Subcutaneous adipose tissue (tissue), 4 donors: ENCODE data around the gene SND1. TPM values are rescaled to one million over a fixed set of nuclear protein-coding genes. Genes with fewer than 3 reads are reported as not detected.

Source experiments
- total RNA-seq, 4 donors: library from RNA; depleted of rRNA; stranded (reverse); fragments of >200 nt; gene quantifications; one replicate each; pipeline ENCODE4 v1.1.0, GENCODE V29; 2016
- TF ChIP-seq, protein P1 (sequence below): fragments of 450-650 bp; IDR thresholded peaks from one replicate; pipeline ENCODE4 v1.5.1; 2016; ENCODE audit warnings: low read depth, mild to moderate bottlenecking, control low read depth, antibody characterized with exemption, moderate library complexity

The SND1 gene
- total RNA-seq, 4 donors from 2014 or later: 73.9 to 98.3 (median 88.9) TPM

DNA sequence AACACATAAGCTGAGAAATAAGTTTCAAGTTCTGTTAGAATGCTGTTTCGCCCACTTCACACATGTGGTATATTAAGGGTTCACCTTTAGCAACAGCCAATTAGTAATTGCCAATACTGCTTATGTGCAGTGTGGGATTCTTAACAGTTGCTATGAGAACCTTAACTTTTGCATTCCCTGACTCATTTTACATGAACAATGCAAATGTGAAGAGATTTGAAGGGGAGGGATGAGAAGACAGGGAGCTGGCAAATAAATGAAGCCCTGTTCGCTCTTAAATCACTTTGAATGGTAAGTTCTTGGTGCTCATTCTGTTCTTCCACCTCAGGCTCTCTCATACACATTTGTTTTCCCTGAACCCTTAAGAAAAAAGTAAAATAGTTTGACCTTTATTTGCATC, 296.9 kb downstream of the SND1 start:
- TF ChIP-seq, protein P1, sequence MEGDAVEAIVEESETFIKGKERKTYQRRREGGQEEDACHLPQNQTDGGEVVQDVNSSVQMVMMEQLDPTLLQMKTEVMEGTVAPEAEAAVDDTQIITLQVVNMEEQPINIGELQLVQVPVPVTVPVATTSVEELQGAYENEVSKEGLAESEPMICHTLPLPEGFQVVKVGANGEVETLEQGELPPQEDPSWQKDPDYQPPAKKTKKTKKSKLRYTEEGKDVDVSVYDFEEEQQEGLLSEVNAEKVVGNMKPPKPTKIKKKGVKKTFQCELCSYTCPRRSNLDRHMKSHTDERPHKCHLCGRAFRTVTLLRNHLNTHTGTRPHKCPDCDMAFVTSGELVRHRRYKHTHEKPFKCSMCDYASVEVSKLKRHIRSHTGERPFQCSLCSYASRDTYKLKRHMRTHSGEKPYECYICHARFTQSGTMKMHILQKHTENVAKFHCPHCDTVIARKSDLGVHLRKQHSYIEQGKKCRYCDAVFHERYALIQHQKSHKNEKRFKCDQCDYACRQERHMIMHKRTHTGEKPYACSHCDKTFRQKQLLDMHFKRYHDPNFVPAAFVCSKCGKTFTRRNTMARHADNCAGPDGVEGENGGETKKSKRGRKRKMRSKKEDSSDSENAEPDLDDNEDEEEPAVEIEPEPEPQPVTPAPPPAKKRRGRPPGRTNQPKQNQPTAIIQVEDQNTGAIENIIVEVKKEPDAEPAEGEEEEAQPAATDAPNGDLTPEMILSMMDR: no peak

DNA sequence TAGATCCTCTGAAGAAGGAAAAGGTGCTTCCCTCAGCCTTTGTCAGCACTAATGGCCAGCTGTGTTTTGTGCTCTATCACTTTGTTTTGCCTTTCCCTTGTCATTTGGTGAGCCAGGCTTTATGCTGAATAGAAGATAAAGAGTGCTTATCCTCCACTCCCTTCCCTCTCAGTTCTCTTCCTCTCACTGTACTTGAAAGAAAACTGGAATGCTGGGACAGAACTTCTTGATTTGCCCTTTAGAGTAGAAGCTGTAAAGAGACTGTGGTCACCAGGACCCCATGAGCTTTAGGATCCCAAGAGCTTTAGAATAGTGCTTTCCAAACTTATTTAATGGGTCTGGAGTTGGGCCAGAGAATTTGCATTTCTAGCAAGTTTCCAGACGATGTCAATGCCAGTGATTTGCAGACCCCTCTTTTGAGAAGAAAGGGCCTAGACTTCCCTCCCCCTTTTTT, 297.8 kb downstream of the SND1 start:
- TF ChIP-seq, protein P1: no peak

DNA sequence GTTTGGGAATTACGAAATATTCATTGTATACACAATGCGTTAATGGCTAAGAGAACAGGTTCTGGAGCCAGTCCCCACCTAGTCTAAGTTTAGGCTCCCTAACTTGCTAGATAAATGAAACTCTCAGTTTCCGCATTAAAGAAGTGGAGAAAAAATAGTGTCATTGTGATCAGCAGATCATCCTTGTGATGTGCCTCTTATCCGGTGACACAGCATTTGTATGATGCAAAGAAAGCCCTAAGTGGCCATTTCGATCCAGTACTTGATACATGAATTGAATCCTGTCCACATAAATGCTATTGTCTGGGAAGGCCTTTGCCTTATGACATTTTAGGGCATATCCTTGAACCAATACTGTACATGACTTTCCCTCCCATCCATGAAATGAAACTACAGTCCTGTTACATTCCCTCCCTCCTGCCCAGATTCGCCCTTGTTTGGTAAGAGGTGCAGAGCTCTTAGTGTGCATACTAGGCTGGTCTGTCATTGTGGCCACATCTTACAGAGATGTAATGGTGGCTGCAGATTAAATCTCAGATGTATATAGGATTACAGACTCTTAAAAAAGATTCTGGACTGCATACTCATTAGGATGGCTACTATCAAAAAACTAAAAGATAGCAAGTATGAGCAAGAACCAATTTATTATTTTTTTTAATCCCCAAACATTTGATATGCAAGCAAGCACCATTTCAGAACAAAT, 298.4 kb downstream of the SND1 start:
- TF ChIP-seq, protein P1: no peak

DNA sequence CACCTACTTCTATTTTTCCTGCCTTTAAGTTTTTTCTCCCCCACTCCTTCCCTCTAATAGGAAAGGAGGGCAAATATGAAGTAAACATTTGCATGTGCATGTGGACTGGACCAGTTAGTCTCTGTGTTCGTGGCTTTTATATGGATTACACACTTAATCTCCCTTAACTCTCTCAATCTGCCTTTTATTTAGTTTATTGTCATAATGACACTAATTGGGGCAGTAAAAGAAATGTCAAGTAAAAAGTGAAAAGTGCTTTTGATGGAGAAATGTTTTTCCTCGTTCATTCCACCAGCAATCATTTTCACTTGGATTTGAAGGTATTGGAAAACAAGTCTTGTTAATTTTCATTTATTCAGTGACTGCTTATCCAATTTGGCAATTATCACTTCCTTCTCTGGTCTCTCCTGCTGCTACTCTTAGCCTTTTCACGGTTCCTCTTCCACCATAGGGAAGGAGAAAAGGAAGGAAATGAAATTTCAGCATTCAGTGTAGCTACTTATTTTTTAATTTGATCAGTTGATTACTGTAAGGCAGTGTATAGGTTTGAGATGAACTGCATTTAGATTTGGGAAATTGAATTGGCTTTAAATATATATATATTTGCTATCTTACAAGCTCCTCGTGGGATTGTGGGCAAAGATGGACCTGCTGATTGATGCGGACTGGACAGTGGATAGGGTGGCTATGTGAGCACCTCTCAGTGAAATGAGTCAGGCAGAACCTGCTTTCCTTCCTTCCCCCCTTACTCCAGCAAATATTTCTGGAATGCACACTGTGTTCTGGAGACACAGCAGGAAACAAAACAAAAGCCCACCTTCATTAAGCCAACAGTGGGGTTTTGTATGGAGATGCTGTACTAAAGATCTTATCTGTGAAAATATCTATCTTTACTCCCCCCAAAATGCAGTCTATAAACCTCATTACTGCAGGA, 301.7 kb downstream of the SND1 start:
- TF ChIP-seq, protein P1: no peak

DNA sequence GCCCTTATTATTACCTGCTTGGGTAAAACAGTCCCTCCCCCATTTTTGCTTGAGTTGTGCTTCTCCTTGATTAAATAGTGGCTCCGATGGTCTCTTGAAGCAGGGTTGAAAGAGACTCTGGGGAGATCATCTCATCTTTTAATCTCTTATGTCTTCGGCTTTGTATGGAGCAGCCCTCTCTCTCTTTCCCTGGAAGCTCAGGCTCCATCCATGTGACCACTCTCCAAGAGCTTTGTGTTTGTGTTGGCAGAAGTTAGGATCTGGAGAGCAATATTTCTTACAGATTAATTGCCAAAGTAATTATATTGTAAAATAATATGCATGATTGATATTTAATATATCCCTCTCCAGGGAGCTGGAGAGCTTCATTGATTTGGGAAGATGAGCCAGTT, 302.4 kb downstream of the SND1 start:
- TF ChIP-seq, protein P1: no peak

DNA sequence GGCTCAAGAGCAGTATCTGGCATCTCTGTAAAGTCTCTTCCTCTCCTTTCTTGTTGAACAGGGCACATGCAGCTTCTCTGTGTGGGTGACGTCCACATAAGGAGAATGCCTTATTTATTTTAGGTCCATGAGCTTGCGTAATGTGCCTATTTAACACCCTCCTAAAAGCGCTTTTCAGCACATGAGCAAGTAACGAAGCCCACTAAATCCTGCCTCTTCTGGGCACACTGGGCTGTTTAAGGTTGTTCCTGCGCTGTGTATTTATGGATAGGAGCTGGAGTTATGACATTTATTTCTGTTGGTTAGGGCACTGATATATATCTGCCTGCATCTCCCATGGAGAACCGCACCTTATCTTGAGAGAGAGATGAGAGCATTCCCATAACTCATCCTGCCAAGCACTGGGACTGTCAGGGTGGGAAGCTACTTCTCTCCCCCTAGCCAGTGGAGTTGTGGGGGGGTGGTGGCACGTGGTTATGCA, 303.1 kb downstream of the SND1 start:
- TF ChIP-seq, protein P1: no peak

DNA sequence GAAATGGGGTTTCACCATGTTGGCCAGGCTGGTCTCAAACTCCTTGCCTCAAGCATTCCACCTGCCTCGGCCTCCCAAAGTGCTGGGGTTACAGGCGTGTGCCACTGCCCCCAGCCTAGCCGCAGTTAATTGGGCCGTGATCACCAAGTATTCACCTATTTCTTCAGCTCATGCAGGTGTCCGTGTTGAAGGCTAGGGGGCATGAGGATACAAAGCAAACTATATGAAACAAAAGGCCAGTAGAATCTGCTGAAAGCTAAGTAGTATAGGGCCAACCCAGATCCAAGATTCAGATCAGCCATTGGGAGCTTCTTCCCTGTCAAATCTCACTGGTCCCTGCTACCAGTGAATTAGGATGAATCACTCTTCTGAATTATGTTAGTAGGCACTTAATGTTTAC, 305.9 kb downstream of the SND1 start:
- TF ChIP-seq, protein P1: no peak
